Activated T-cell treated with anti-CD3 and anti-CD28 coated beads, Interleukin-2, amount 50 U/mL, for 72 hours (primary cell): ENCODE measurements around the gene KCNQ1. TPM values are rescaled to one million over a fixed set of nuclear protein-coding genes. Genes with fewer than 3 reads are reported as not detected.

ENCODE experiments used
- ATAC-seq, 2 donors: fragments of 150-1000 bp; cut with Tn5 transposase; replicated peaks in 1 of 2; 2 replicates each; pipeline ENCODE4 v1.10.0; 2021; ENCODE audit warnings: moderate library complexity in 2 of 2, mild to moderate bottlenecking in 1 of 2
- DNase-seq, 2 donors: peaks; one replicate each; pipeline ENCODE4 v3.0.0; 2021 to 2022; ENCODE audit warnings: mixed read lengths in 1 of 2
- H3K27ac Mint-ChIP-seq: one replicate; pipeline ENCODE4 v1.8.0; 2022; ENCODE audit warnings: mild to moderate bottlenecking, moderate library complexity, mixed read lengths
- H3K27me3 Mint-ChIP-seq: one replicate; pipeline ENCODE4 v1.8.0; 2022; ENCODE audit warnings: low read depth, mixed read lengths
- H3K36me3 Mint-ChIP-seq, 2 donors: one replicate each; pipeline ENCODE4 v1.8.0; 2022; ENCODE audit warnings: mixed read lengths in 2 of 2, mild to moderate bottlenecking in 1 of 2; ENCODE audit not compliant: insufficient read depth in 2 of 2
- H3K4me1 Mint-ChIP-seq: one replicate; pipeline ENCODE4 v1.8.0; 2022; ENCODE audit warnings: low read depth, mixed read lengths
- H3K4me3 Mint-ChIP-seq, 2 donors: one replicate each; pipeline ENCODE4 v1.8.0; 2022; ENCODE audit warnings: mild to moderate bottlenecking in 2 of 2, mixed read lengths in 2 of 2, moderate library complexity in 2 of 2
- H3K9me3 Mint-ChIP-seq, 2 donors: one replicate each; pipeline ENCODE4 v1.8.0; 2022; ENCODE audit warnings: mixed read lengths in 2 of 2
- total RNA-seq, 2 donors: library from RNA; stranded (reverse); gene quantifications; one replicate each; pipeline ENCODE4 v1.2.3, GENCODE V29; 2022

Gene KCNQ1
- total RNA-seq, 2 donors from 2014 or later: 11.4 TPM

DNA sequence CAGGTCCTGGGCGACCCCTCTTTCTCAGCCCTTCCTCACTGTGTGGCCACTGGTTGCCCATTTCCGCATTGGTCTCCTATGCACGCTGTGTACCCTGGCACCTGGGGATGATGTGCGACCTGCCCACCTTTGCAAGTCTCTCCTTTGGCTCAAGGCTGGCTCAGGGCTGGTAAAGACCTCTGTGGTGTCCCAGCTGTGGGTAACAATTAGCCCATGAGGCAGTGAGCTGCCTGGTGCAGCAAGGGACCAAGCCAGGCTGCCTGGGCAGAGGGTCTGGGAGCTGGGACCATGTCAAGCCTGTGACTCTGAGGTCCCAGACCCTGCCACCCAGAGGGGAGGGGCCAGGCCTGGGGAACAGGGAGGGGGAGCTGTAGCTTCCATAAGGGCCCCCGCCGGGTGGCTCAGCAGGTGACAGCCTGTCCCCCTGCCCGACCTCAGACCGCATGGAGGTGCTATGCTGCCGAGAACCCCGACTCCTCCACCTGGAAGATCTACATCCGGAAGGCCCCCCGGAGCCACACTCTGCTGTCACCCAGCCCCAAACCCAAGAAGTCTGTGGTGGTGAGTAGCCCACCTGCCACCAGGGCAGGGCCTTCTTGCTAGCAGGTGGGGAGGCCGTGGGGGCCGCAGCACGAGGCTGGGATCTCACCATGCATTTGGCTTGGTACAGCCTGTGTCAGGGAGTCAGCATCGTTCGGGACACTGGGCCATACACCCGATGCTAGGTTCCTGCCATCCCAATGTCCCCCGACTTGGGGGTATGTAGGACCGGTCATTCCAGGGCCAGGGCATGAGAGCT lies 142.5 kb downstream of the KCNQ1 start:
- Mint-ChIP-seq H3K27me3 (no peaks in the 10 kb centered on the region), H3K4me3 (no peak overlapping the region), H3K27ac (no peak overlapping the region), H3K9me3 (no peaks in the 10 kb centered on the region), H3K36me3 (no peaks in the 10 kb centered on the region), H3K4me1 (no peaks in the 10 kb centered on the region)
- DNase-seq: no peak
- no peak for ATAC-seq

DNA sequence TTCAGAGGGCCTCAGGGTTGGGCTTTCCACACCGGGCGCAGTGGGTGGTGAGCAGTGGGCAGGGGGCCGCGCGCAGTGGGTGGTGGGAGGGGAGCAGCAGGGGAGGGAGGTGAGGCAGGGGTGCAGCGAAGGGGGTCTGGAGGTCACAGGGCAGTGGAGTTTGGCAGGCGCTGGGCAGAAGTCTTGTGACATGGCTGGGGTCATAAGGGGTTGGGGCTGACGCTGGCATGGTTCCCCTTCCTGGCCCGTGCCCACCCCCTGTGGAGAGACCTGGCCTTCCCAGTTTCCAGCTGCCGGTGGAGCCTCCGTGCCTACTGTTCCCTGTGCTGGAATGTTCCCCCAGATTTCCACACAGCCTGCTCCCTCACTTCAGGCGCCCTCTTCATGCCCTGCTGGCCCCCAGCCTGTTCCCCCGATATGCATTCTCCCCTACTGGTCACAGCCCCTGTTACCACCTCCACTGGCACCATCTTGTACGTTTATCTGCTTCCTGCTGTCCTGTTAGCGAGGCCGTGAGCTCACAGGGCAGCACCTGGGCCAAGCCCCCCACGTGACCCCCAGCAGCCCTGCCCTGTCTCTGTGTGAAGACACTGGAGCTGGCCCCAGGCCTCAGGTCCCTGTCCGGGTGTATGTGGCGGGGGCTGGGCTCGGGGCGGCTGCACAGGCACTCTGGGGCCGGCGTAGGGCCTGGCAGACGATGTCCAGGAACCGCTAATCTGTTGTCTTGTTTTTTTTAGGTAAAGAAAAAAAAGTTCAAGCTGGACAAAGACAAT lies 143.4 kb downstream of the KCNQ1 start:
- Mint-ChIP-seq H3K4me3 (no peak overlapping the region), H3K27me3 (no peaks in the 10 kb centered on the region), H3K36me3 (no peaks in the 10 kb centered on the region), H3K4me1 (no peaks in the 10 kb centered on the region), H3K27ac (no peak overlapping the region), H3K9me3 (no peaks in the 10 kb centered on the region)
- ATAC-seq (no peak), DNase-seq (no peak)

DNA sequence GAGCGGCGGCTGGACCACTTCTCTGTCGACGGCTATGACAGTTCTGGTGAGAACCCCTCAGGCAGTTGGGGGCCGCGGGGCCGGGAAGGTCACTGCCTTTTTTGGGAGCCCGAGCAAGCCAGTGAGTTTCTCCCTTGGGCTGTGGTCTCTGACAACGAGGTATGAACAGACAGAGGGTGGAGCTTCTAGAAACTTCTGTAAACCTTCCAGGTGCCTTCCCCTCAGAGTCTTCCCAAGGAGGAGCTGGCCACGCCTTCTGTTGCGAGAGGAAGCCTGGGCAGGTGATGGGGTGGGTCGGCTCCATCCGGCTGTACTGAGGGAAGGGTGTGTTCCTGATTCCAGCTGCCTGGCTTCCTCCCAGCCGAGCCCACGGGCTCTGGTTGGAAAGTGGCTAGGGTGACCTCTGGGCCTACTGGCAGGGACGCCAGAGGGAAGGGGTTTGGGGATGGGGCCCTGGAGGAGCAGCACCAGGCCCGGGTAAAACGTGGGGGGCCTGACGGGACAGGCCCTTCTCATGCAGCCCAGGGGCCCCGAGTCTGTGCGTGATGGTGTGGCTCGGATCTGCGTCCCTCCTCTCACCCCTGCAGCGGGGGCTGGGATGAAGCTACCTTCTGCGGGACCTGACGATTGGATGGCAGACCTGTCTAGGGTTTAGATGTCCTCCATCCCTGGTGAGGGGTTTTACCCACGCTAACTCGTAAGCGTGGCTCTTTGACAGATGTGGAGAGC lies 144.2 kb downstream of the KCNQ1 start:
- no peak overlapping the region for H3K4me3 Mint-ChIP-seq
- H3K27me3 Mint-ChIP-seq: no peaks in the 10 kb centered on the region
- ATAC-seq (no peak), DNase-seq (no peak)
- H3K27ac Mint-ChIP-seq: no peak overlapping the region
- H3K9me3 Mint-ChIP-seq: peaks cover 0 to under 1% of the 10 kb centered on the region in 2 donors
- no peaks in the 10 kb centered on the region for H3K4me1 Mint-ChIP-seq
- H3K36me3 Mint-ChIP-seq: peaks cover 0 to 1% of the 10 kb centered on the region in 2 donors

DNA sequence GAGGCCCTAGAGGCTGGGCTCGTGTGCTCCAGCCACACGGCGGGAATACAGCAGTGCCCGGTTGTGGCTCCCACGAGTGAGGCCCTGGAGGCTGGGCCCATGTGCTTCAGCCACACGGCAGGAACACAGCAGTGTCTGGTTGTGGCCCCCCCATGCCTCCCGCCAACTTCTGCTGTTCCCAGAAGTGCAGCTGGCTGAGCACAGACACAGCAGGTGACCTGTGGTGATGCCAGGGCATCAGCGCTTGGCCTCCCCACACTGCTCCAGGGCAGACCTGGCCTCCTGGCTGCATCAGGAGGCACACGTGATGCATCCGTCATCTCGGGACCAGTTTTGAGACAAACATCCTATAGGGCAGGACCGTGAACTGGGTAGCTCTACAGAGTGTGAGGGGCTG lies 144.7 kb downstream of the KCNQ1 start:
- no peak for DNase-seq
- H3K27me3 Mint-ChIP-seq: no peaks in the 10 kb centered on the region
- H3K9me3 Mint-ChIP-seq: peaks cover 0 to 2% of the 10 kb centered on the region in 2 donors
- ATAC-seq: no peak
- H3K4me1 Mint-ChIP-seq: no peaks in the 10 kb centered on the region
- H3K36me3 Mint-ChIP-seq: peaks cover 0 to 5% of the 10 kb centered on the region in 2 donors
- no peak overlapping the region for H3K27ac Mint-ChIP-seq
- no peak overlapping the region for H3K4me3 Mint-ChIP-seq

DNA sequence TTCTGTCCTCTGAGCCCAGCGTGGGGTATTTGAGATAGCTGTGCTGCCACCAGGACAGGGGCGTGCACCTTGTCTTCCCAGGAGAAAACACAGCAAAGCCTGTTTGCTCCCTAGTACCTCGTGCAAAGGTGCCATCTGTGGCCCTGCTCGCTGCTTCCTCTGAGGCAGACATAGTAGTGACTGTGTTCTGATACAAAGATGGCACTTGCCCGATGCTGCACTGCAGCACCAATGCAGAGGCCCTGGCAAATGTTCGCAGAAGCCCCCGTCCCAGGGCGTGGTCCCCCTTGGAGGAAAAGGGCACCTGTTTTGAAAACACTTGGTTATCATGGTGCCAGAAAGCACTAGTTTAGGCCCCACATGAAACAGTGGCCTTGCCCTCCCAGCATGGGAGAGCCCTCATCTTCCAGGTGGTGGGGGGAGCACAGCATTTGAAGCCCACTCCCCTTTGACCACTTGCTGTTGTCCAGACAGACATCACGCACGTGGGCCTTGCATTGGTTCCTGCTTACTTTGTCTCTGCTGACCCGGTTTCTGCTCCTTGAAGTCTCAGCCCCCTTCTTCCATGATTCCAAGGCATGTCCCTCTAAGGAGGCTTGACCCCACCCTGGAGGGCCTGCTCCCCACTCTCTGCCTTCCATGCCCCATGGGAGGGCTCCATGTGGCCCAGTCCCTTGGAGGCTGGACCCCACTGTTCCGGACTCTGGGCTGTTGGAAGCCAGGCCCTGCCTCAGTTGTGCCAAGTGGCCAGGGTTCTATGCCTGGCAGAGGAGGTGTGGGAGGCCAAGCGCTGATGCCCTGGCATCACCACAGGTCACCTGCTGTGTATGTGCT lies 145.5 kb downstream of the KCNQ1 start:
- ATAC-seq (no peak), DNase-seq (no peak)
- Mint-ChIP-seq H3K9me3 (peaks cover 0 to 2% of the 10 kb centered on the region in 2 donors), H3K36me3 (peaks cover 0 to 5% of the 10 kb centered on the region in 2 donors), H3K27ac (no peak overlapping the region), H3K4me3 (no peak overlapping the region), H3K4me1 (no peaks in the 10 kb centered on the region), H3K27me3 (no peaks in the 10 kb centered on the region)

DNA sequence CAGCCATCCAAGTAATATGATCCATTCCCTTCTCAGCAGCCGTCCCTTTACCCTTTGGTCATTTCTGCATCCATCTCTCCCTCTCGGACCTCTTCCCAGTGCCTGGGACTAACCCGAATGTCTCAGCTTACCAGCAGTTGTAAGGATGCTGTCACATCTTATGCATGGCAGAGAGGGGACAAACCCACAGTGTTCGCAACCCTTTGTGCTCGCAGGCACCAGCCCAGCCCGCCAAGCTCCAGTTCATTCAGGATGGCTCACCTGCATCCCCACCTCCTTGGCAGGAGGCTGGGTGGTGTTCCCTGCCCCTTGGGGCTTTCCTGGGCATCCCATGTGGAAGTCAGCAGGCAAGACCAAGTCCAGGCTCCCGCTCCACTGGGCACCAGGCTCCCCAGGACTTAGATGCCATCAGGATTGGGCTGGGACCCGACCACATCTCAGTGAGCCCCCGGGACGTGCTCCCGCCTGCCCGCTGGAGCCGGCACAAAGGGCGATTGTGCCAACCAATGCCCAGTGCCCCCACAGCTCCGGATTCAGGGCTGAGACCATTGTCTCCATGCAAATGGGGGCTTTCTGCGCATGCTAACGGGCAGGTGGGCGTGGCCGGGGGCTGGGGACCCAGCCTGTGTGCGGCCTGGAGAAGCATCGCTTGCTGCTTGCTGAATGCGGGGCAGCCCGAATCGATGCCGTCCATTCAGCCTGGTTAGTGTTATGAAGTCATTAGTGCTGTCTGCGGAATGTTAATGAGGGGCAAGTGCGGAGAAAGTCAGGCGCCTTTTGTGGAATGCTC lies 146.4 kb downstream of the KCNQ1 start:
- peaks cover 0 to 7% of the 10 kb centered on the region in 2 donors for H3K36me3 Mint-ChIP-seq
- peaks cover 2% of the 10 kb centered on the region in 2 donors for H3K9me3 Mint-ChIP-seq
- H3K4me1 Mint-ChIP-seq: no peaks in the 10 kb centered on the region
- H3K27ac Mint-ChIP-seq: no peak overlapping the region
- DNase-seq (no peak), ATAC-seq (no peak)
- no peak overlapping the region for H3K4me3 Mint-ChIP-seq
- H3K27me3 Mint-ChIP-seq: no peaks in the 10 kb centered on the region

DNA sequence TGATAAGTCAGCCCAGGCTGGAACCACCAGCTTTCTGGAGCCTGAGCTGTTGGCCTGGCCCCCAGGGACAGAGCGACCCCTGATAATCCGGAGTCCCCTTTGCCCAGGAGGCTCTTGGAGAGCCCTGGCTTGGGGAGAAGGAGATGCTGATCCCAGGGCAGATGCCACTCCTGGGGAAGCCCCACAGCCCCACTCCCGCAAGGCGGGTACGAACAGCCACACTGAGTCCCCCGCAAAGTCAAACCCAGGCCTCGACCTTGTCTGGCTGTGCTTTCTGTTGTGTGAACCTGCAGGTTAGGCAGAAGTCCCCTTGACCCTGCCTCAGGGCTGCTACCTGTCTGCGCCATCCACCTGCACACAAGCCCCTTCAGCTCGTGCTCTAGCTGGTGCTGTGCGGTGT lies 147.0 kb downstream of the KCNQ1 start:
- ATAC-seq (no peak), DNase-seq (no peak)
- Mint-ChIP-seq H3K4me3 (no peak overlapping the region), H3K9me3 (peaks cover 2% of the 10 kb centered on the region in 2 donors), H3K36me3 (peaks cover 0 to 7% of the 10 kb centered on the region in 2 donors), H3K27ac (no peak overlapping the region), H3K4me1 (no peaks in the 10 kb centered on the region), H3K27me3 (no peaks in the 10 kb centered on the region)

DNA sequence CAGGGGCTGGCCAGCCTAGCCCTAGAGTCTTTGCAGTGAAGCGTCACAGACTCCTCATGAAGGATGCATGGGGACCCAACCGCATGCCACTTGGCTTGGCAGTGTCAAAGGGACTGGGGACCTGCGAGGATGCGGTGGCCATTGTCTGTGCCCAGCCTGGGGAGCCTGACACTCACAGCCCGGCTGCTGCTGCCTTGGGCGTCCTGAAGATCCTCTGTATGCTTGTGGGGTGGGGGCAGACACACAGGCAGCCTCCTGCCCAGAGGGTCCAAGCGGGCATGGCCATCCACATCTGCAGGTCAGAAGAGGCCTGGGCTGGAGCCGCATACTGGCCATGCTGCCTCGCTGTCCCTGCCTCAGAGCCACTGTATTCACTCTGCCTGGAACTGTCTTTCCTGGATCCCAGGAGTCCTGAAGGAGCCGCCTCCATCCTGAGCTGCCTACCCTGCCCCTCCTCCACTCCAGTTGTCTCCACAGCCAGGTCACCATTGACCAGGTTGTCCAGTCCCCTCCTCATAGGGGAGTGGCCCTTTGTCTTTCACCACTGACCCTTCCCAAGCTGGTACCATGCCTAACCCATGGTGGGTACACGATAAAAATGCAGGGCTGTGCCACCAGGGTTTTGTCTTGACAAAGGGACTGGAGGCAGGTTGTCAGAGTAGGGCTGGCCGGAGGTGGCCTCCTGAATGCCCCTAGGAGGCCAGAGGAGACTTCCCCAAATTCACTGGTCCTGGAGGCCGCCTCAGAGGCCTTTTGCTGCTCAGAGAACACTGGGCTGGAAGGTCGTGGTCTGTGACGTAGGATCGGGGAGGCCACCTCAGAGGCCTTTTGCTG lies 148.0 kb downstream of the KCNQ1 start:
- no peak for ATAC-seq
- DNase-seq: no peak
- peaks cover 2% of the 10 kb centered on the region in 2 donors for H3K9me3 Mint-ChIP-seq
- no peaks in the 10 kb centered on the region for H3K27me3 Mint-ChIP-seq
- no peaks in the 10 kb centered on the region for H3K4me1 Mint-ChIP-seq
- no peak overlapping the region for H3K27ac Mint-ChIP-seq
- H3K4me3 Mint-ChIP-seq: no peak overlapping the region
- peaks cover 0 to 7% of the 10 kb centered on the region in 2 donors for H3K36me3 Mint-ChIP-seq

DNA sequence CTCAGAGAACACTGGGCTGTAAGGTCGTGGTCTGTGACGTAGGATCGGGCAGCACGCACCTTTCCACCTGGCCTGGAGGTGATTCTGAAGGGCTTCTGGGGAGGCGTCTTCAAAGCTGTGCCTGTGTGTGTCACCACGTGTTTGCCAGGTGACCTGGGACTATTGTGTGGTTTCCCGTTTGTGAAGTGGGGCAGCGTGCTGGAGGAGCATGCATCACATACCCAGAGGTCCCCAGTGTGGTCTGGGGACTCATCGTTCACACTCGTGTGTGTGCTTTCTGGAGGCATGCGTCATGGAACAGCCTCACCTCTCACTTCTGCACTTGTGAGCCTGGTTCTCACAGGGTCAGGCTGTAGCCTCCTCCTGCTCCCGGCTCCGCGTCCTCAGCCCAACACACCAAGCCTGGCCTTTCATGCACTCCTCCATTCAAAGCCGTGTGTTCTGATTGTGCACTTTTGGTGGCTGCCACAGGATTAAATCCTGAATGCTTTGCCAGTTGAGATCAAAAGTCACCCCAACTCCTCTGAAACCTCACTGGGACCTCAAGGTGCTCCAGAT lies 148.7 kb downstream of the KCNQ1 start:
- Mint-ChIP-seq H3K36me3 (peaks cover 6 to 7% of the 10 kb centered on the region in 2 donors), H3K4me3 (no peak overlapping the region), H3K27ac (no peak overlapping the region), H3K9me3 (peaks cover 2 to 5% of the 10 kb centered on the region in 2 donors), H3K4me1 (no peaks in the 10 kb centered on the region), H3K27me3 (no peaks in the 10 kb centered on the region)
- ATAC-seq (no peak), DNase-seq (no peak)

DNA sequence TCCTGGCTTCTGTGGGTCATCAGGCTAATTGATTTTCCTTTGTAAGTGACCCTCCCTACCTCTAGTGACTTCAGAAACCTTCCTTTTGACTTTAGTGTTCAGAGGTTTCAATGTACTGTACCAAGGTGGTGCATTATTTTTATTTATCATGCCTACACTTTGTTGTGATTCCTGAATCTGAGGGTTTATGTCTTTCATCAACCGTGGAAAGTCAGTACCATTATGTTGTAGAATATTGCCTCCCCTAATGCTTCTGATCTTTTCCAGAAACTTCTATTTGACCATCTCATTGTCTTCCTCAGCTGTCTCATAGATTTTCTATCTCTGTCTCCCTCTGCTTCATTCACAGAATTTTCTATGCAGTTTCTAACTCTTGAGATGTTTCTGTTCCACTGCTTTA lies 149.5 kb downstream of the KCNQ1 start:
- ATAC-seq (no peak), DNase-seq (no peak)
- Mint-ChIP-seq H3K36me3 (peaks cover 7 to 13% of the 10 kb centered on the region in 2 donors), H3K27ac (peak overlapping the region; percentile 36), H3K9me3 (peaks cover 5 to 6% of the 10 kb centered on the region in 2 donors), H3K4me1 (no peaks in the 10 kb centered on the region), H3K27me3 (no peaks in the 10 kb centered on the region), H3K4me3 (no peak overlapping the region)

DNA sequence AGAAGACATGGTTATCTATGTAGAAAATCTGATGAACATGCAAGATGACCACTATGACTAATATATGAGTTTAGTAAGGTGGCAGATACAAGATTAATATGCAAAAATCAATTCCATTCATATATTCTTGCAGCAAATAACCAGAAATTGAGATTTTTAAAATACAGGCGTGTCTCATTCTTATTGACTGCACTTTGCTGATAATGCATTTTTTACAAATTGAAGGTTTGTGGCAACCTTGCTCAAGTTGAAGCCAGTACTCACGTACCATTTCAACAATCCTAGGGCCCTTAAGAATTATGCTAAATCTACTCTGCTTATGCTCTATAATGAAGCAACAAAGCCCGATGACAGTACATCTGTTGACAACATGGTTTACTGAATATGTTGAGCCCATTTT lies 150.4 kb downstream of the KCNQ1 start:
- Mint-ChIP-seq H3K4me1 (no peaks in the 10 kb centered on the region), H3K36me3 (peaks cover 7 to 14% of the 10 kb centered on the region in 2 donors), H3K4me3 (no peak overlapping the region), H3K9me3 (peaks cover 5 to 6% of the 10 kb centered on the region in 2 donors), H3K27ac (no peak overlapping the region), H3K27me3 (no peaks in the 10 kb centered on the region)
- ATAC-seq (no peak), DNase-seq (no peak)
